A549 (cell line): Measurements from ENCODE around the gene NRXN2. TPM values are rescaled to one million over a fixed set of nuclear protein-coding genes. Genes with fewer than 3 reads are reported as not detected.
"Not testable (repeated sequence)": the region's sequence is repeated elsewhere in the genome, so short reads cannot be mapped to it uniquely, and the experiment has no call there.

ENCODE experiments used
- ATAC-seq, 2 experiments: fragments of 200-7000 bp in 1 of 2; fragments of >200 bp in 1 of 2; cut with Nextera tagmentation in 1 of 2; cut with Tn5 transposase in 1 of 2; 3 replicates each; pipeline versions ENCODE4 v1.8.0 to v1.9.1; 2018 to 2020; ENCODE audit warnings: mild to moderate bottlenecking in 1 of 2, moderate library complexity in 1 of 2
- CTCF ChIA-PET: fragments of 300-600 bp; sonication (Branson Sonifier 250); formaldehyde crosslinking; extraction: SDS; loops from one replicate; lab custom pipeline; 2021; ENCODE audit warnings: antibody characterized with exemption, inconsistent platforms; lab: Yijun Ruan, JAX
- POLR2A ChIA-PET: fragments of 350-600 bp; formaldehyde crosslinking; extraction: SDS; loops from one replicate; lab custom pipeline; 2021; ENCODE audit warnings: antibody characterized with exemption, inconsistent platforms; lab: Yijun Ruan, JAX
- DNase-seq, 2 experiments: peaks; one replicate each; pipeline versions ENCODE4 v3.0.0 to v3.0.0-alpha.2; 2011 to 2016; ENCODE audit warnings: low read depth in 1 of 2, low spot score in 1 of 2
- FAIRE-seq: peaks from 2 replicates; lab custom pipeline; 2011; peaks lifted over from hg19 to GRCh38; lab: Jason Lieb, UNC
- H3K27ac ChIP-seq, 2 experiments: fragments of >200 bp; sonication (Bioruptor Twin); formaldehyde crosslinking; 3 replicates each; pipeline ENCODE4 v1.5.1; 2016 to 2017
- H3K4me1 ChIP-seq: fragments of >200 bp; sonication (Bioruptor Twin); formaldehyde crosslinking; 3 replicates; pipeline ENCODE4 v1.6.1; 2016
- H3K4me2 ChIP-seq: fragments of >200 bp; sonication (Bioruptor Twin); formaldehyde crosslinking; 3 replicates; pipeline ENCODE4 v1.6.1; 2016
- H3K4me3 ChIP-seq: fragments of >200 bp; sonication (Bioruptor Twin); formaldehyde crosslinking; 3 replicates; pipeline ENCODE4 v1.5.1; 2016
- H3K9me3 ChIP-seq: fragments of >200 bp; sonication (Bioruptor Twin); formaldehyde crosslinking; 3 replicates; pipeline ENCODE4 v1.6.1; 2016
- CBX8 ChIP-seq: fragments of 200-600 bp; sonication (generic); IDR thresholded peaks from 2 replicates; pipeline ENCODE4 v1.6.1; 2016
- CHD2 ChIP-seq: fragments of 150-350 bp; IDR thresholded peaks from 2 replicates; pipeline ENCODE4 v1.6.1; 2014; ENCODE audit warnings: low read length; ENCODE audit not compliant: partially characterized antibody
- EHMT2 ChIP-seq: fragments of 200-600 bp; sonication (generic); IDR thresholded peaks from 2 replicates; pipeline ENCODE4 v1.6.1; 2016; ENCODE audit warnings: antibody characterized with exemption, low read depth, mild to moderate bottlenecking, moderate library complexity
- FOSB ChIP-seq: fragments of 250-450 bp; sonication (Bioruptor Pico); IDR thresholded peaks from 2 replicates; pipeline ENCODE4 v1.5.0; 2020; ENCODE audit warnings: mild to moderate bottlenecking, moderate library complexity
- GATA3 ChIP-seq: IDR thresholded peaks from 2 replicates; pipeline ENCODE4 v1.6.1; 2012; ENCODE audit warnings: borderline replicate concordance
- HDAC2 ChIP-seq: fragments of 200-600 bp; sonication (generic); IDR thresholded peaks from 2 replicates; pipeline ENCODE4 v1.6.1; 2016
- HOXB5 ChIP-seq: fragments of 250-450 bp; sonication (Bioruptor Pico); IDR thresholded peaks from 2 replicates; pipeline ENCODE4 v1.5.0; 2020; ENCODE audit warnings: mild to moderate bottlenecking, moderate library complexity
- KDM1A ChIP-seq: fragments of 200-600 bp; sonication (generic); IDR thresholded peaks from 2 replicates; pipeline ENCODE4 v1.6.1; 2016; ENCODE audit warnings: low read depth, mild to moderate bottlenecking
- MYC ChIP-seq: IDR thresholded peaks from 2 replicates; pipeline ENCODE4 v1.6.1; 2012; ENCODE audit warnings: mild to moderate bottlenecking, inconsistent platforms, low read length, improper control_type of control experiment, borderline replicate concordance
- POLR2AphosphoS2 ChIP-seq: conservative IDR thresholded peaks from 2 replicates; pipeline ENCODE4 v1.6.1; 2012; ENCODE audit warnings: low read length, improper control_type of control experiment, inconsistent platforms
- RARB ChIP-seq: fragments of 250-450 bp; sonication (Bioruptor Pico); IDR thresholded peaks from 2 replicates; pipeline ENCODE4 v1.8.0; 2021; ENCODE audit warnings: mild to moderate bottlenecking, moderate library complexity
- RFX5 ChIP-seq: fragments of 450-650 bp; IDR thresholded peaks from 2 replicates; pipeline ENCODE4 v1.7.1; 2014; ENCODE audit warnings: antibody characterized with exemption, mild to moderate bottlenecking, moderate library complexity
- RNF2 ChIP-seq: fragments of 200-600 bp; sonication (generic); IDR thresholded peaks from 2 replicates; pipeline ENCODE4 v1.6.1; 2016; ENCODE audit warnings: low read depth, mild to moderate bottlenecking, antibody characterized with exemption, moderate library complexity, borderline replicate concordance
- SREBF2 ChIP-seq: fragments of 450-650 bp; IDR thresholded peaks from 2 replicates; pipeline ENCODE4 v1.6.1; 2014; ENCODE audit warnings: mild to moderate bottlenecking, moderate library complexity
- ZC3H11A ChIP-seq: fragments of 450-650 bp; IDR thresholded peaks from 2 replicates; pipeline ENCODE4 v1.6.1; 2014; ENCODE audit warnings: antibody characterized with exemption, mild to moderate bottlenecking
- ZNF302 ChIP-seq: fragments of 250-450 bp; sonication (Bioruptor Pico); IDR thresholded peaks from 2 replicates; pipeline ENCODE4 v1.9.0; 2021; ENCODE audit warnings: inconsistent platforms, mild to moderate bottlenecking, moderate library complexity
- whole genome bisulfite sequencing: methylation state at CpG from one replicate; pipeline ENCODE4 v1.1.6; 2017; ENCODE audit errors: missing lambda C conversion rate; 5-methylcytosine and 5-hydroxymethylcytosine counted together
- polyA plus RNA-seq, 4 experiments: library from polyadenylated mRNA; depleted of rRNA in 3 of 4; stranded (reverse); fragments of >200 nt; fragmentation: RNase III in 1 of 4; extraction: RNeasy Plus Mini Kit Qiagen cat#74134 plus additional on column Dnase treatment in 1 of 4; gene quantifications; 2 replicates in 3 of 4; 3 replicates in 1 of 4; pipeline ENCODE4 v1.2.3, GENCODE V29; 2011 to 2017
- TF ChIP-seq, protein P1 (sequence below): fragments of 250-450 bp; sonication (Bioruptor Pico); IDR thresholded peaks from 2 replicates; pipeline ENCODE4 v1.5.0; 2020; ENCODE audit warnings: low read depth, mild to moderate bottlenecking, moderate library complexity
- TF ChIP-seq, protein P2 (sequence below): fragments of >200 bp; sonication (Bioruptor Twin); formaldehyde crosslinking; IDR thresholded peaks from 3 replicates; pipeline ENCODE4 v1.5.1; 2016
- TF ChIP-seq, protein P3 (sequence below): fragments of 200-600 bp; sonication (generic); IDR thresholded peaks from 2 replicates; pipeline ENCODE4 v1.6.1; 2016; ENCODE audit warnings: antibody characterized with exemption, mild to moderate bottlenecking, moderate library complexity
- TF ChIP-seq, protein P4 (sequence below): IDR thresholded peaks from 2 replicates; pipeline ENCODE4 v1.6.1; 2012

The NRXN2 gene
- polyA plus RNA-seq, 2 of the 4 experiments (the other 2 are of a cell fraction), result 0.04 TPM; not detected in 1

DNA sequence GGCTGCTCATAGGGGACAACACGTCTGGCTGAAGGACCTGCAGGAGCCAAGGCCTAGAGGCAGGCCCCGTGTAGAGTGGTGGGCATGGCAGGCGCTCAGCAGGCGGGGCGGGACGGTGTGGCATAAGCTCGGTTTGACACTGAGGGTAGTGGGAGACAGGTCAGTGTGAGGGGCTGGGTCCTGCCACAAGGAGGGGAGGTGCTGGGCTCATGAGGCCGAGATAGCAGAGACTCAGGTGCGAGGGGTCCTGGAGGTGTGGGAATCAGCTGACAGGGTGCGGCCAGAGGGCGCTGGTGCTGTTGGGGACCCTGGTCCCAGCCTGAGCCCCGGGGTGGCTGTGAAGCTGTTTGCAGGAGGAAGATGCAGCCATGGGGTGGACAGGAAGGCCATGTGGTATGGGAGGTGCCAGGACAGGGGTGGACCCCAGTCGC is 125.3 kb downstream of the NRXN2 start:
- Histone ChIP-seq H3K4me2 (no peak overlapping the region), H3K9me3 (no peaks in the 10 kb centered on the region), H3K27ac (no peak overlapping the region), H3K4me3 (no peak overlapping the region), H3K4me1 (no peaks in the 10 kb centered on the region)
- POLR2A ChIA-PET, result no interaction called here
- DNase-seq (no peak), FAIRE-seq (no peak), ATAC-seq (no peak)
- WGBS, result 63% methylated on average over 4 of the region's 13 CpGs
- TF ChIP-seq, protein P1, sequence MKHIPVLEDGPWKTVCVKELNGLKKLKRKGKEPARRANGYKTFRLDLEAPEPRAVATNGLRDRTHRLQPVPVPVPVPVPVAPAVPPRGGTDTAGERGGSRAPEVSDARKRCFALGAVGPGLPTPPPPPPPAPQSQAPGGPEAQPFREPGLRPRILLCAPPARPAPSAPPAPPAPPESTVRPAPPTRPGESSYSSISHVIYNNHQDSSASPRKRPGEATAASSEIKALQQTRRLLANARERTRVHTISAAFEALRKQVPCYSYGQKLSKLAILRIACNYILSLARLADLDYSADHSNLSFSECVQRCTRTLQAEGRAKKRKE (CRISPR knock-in tag), result no peak
- TF ChIP-seq RARB (CRISPR knock-in tag) (no peak), HDAC2 (no peak), POLR2AphosphoS2 (no peak), ZC3H11A (no peak), CHD2 (no peak), RNF2 (no peak), KDM1A (no peak), GATA3 (no peak), CBX8 (no peak), HOXB5 (CRISPR knock-in tag) (no peak), ZNF302 (CRISPR knock-in tag) (no peak), MYC (no peak), SREBF2 (no peak), EHMT2 (no peak), RFX5 (no peak), FOSB (CRISPR knock-in tag) (no peak)
- TF ChIP-seq, protein P2, sequence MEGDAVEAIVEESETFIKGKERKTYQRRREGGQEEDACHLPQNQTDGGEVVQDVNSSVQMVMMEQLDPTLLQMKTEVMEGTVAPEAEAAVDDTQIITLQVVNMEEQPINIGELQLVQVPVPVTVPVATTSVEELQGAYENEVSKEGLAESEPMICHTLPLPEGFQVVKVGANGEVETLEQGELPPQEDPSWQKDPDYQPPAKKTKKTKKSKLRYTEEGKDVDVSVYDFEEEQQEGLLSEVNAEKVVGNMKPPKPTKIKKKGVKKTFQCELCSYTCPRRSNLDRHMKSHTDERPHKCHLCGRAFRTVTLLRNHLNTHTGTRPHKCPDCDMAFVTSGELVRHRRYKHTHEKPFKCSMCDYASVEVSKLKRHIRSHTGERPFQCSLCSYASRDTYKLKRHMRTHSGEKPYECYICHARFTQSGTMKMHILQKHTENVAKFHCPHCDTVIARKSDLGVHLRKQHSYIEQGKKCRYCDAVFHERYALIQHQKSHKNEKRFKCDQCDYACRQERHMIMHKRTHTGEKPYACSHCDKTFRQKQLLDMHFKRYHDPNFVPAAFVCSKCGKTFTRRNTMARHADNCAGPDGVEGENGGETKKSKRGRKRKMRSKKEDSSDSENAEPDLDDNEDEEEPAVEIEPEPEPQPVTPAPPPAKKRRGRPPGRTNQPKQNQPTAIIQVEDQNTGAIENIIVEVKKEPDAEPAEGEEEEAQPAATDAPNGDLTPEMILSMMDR, result no peak
- TF ChIP-seq, protein P3, sequence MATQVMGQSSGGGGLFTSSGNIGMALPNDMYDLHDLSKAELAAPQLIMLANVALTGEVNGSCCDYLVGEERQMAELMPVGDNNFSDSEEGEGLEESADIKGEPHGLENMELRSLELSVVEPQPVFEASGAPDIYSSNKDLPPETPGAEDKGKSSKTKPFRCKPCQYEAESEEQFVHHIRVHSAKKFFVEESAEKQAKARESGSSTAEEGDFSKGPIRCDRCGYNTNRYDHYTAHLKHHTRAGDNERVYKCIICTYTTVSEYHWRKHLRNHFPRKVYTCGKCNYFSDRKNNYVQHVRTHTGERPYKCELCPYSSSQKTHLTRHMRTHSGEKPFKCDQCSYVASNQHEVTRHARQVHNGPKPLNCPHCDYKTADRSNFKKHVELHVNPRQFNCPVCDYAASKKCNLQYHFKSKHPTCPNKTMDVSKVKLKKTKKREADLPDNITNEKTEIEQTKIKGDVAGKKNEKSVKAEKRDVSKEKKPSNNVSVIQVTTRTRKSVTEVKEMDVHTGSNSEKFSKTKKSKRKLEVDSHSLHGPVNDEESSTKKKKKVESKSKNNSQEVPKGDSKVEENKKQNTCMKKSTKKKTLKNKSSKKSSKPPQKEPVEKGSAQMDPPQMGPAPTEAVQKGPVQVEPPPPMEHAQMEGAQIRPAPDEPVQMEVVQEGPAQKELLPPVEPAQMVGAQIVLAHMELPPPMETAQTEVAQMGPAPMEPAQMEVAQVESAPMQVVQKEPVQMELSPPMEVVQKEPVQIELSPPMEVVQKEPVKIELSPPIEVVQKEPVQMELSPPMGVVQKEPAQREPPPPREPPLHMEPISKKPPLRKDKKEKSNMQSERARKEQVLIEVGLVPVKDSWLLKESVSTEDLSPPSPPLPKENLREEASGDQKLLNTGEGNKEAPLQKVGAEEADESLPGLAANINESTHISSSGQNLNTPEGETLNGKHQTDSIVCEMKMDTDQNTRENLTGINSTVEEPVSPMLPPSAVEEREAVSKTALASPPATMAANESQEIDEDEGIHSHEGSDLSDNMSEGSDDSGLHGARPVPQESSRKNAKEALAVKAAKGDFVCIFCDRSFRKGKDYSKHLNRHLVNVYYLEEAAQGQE, result no peak
- TF ChIP-seq, protein P4, sequence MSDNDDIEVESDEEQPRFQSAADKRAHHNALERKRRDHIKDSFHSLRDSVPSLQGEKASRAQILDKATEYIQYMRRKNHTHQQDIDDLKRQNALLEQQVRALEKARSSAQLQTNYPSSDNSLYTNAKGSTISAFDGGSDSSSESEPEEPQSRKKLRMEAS, result no peak
- CTCF ChIA-PET, result interaction anchor here (0.8 to 1.9 kb wide), 5 partner anchors 44 to 149 kb away, joined by 3 to 7 read pairs (median 3); no protein-coding TSS in a partner anchor

DNA sequence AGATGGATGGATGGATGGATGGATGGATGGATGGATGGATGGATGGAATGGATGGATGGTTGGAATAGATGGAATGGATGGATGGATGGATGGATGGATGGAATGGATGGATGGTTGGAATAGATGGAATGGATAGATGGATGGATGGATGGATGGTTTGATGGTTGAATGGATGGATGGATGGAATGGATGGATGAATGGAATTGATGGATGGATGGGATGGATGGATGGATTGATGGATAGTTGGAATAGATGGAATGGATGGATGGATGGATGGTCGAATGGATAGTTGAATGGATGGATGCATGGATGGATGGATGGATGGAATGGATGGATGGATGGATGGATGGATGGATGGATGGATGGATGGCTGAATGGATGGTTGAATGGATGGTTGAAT is 127.1 kb downstream of the NRXN2 start:
- H3K4me1 ChIP-seq, H3K4me3 ChIP-seq, H3K4me2 ChIP-seq, H3K9me3 ChIP-seq, POLR2A ChIA-PET, DNase-seq, ATAC-seq, H3K27ac ChIP-seq: not testable (repeated sequence)
- CTCF ChIA-PET, result interaction anchor here (0.9 kb wide), 1 partner anchor 57 kb away, joined by 3 read pairs; no protein-coding TSS in a partner anchor
- peak; percentile 36 for FAIRE-seq
- 0% methylated on average over 1 of the region's 1 CpG for WGBS
